HG03045 (cell line): ENCODE results near the gene KRT1.
"Not testable (repeated sequence)": the region's sequence is repeated elsewhere in the genome, so short reads cannot be mapped to it uniquely, and the experiment has no call there.

Source experiments
- ATAC-seq: cut with Tn5 transposase; IDR thresholded peaks from one replicate; pipeline ENCODE4 v1.9.1; 2021; ENCODE audit warnings: mild to moderate bottlenecking, moderate library complexity; ENCODE audit not compliant: unreplicated experiment

Gene KRT1

GRCh38 chr12:52680363-52680762, at the start of gene KRT1:
TSS of gene KRT1 (minus strand) at chr12:52680407. CDS start at chr12:52680348, 59 bp downstream.
- ATAC-seq: no peak

- ATAC-seq: no peak
Observed at GRCh38 chr12:52729147-52729546, 48.9 kb upstream of the KRT1 start.

DNA sequence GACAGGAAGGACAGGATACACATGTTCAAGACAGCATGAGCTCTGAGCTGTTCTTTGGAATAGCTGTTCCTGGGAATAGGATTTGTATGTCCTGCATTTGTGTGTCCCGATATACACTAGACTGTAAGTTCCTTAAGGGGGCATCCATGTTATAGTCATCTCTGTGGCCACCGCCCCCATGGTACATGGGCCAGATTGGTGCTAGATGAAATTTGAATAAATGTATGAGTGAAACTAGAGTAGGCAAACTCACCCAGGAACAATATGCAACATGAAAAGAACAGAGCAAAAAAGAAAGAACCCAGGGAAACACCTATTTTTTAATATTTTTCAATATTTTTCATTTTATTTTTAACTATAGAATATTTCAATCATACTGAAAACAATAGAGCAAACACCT, 48.2 kb upstream of the KRT1 start:
- no peak for ATAC-seq

- no peak for ATAC-seq
Observed at GRCh38 chr12:52727037-52727436, 46.8 kb upstream of the KRT1 start.

DNA sequence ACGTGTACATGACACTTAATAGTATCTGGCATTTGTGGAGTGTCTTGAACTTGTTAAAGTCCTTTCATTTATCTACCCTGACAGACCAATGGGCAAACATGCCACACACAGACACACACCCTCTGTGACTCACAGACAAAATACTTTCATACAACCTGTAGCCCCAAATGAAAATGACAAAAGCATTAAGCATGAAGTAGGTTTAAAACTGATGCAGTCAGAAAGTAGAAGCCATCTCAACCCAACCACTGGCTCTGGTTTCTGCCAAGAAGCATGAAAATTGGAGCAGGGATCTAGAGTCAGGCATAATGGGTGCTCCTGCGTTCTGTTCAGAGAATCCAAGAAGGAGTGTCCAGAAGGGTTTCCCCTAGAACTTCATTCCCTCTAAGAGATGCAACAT, 46.2 kb upstream of the KRT1 start:
- ATAC-seq: no peak

DNA sequence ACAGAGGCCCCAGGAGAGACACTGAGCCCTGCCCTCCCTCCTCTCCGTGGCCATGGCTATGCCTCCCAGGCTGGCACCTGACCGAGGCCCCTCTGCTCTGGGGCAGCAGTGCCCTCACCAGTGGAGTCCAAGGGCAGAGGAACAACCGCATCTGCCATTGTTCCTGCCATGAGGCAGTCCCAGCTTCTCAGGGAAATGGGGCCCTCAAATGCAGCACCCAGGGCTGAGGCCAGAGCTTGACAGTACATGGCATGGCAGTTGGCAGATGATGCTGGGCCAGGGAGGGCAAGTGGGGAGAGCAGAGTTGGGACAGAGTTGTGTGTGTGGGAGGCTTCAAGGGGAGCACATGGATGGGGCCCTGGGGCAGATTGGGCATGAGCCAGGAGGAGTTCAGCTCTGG, 44.2 kb upstream of the KRT1 start:
- no peak for ATAC-seq

- no peak for ATAC-seq
Observed at GRCh38 chr12:52722680-52723079, 42.5 kb upstream of the KRT1 start.

DNA sequence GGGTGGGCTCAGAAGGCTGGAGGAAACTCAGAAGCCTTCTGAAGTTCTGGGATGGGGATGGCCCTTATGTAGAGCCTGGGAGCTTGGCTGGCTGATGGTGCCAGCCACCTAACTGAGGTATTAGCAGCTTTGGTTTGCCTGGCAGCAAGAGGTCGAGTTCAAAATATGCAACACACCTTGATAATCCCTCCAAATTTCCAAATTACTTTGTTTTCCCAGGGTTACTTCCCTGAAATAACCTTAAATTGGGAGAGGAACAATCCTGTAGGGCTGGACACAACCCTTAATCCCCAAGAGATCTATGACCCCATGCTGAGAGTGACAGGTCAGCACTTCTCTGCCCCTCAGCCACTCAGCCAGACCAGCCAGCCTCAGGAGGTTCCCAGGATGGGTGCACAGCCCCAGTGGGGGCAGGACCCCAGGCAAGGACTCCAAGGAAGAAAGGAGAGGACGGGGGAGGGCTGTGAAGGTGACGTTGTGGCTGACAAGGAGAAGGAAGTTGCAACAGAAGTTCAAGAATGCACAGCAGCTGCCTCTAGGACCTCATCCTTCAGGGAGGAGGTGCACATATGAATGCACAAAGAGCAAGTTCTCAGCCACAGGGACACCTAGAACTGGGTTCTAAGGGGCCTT, 41.7 kb upstream of the KRT1 start:
- ATAC-seq: no peak

- ATAC-seq: no peak
Observed at GRCh38 chr12:52720365-52720886, 40.2 kb upstream of the KRT1 start.

DNA sequence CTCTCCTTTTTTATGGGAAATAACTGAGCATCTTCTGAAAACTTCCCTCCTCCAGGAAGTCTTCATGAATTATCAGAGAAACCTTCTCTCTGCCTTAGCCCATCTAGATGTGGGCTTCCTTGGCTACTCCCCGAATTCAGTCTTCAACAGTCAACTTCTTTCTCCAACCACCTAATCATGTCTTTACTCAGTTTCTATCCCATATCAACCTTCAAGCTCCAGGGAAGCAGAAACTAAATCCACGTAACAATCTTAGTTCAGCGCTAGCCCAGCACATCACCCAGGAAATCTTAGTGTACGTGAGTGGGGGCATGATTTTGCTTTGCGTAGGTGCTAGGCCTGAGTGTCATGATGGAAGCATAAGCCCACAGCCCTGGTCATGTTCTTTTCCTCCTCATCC, 35.9 kb upstream of the KRT1 start:
- no peak for ATAC-seq

DNA sequence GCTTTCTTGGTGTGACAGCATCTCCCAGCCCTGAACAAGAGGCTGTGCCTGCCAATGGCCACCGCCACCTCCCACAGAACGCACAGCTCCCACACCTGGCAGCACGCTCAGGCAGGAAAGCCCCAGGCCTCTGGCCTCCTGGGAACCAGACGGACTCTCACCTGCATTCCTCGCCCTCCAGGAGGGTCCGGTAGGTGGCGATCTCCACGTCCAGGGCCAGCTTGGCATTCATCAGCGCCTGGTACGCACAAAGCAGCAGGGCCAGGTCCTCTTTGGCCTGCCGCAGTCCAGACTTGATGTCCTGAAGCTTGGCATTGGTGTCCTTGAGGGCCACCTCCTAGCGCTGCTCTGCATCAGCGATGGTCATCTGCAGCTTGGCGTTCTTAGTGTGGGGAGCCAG, 35.2 kb upstream of the KRT1 start:
- ATAC-seq: no peak

GRCh38 chr12:52714887-52715281, 34.7 kb upstream of the KRT1 start:
- ATAC-seq: no peak

DNA sequence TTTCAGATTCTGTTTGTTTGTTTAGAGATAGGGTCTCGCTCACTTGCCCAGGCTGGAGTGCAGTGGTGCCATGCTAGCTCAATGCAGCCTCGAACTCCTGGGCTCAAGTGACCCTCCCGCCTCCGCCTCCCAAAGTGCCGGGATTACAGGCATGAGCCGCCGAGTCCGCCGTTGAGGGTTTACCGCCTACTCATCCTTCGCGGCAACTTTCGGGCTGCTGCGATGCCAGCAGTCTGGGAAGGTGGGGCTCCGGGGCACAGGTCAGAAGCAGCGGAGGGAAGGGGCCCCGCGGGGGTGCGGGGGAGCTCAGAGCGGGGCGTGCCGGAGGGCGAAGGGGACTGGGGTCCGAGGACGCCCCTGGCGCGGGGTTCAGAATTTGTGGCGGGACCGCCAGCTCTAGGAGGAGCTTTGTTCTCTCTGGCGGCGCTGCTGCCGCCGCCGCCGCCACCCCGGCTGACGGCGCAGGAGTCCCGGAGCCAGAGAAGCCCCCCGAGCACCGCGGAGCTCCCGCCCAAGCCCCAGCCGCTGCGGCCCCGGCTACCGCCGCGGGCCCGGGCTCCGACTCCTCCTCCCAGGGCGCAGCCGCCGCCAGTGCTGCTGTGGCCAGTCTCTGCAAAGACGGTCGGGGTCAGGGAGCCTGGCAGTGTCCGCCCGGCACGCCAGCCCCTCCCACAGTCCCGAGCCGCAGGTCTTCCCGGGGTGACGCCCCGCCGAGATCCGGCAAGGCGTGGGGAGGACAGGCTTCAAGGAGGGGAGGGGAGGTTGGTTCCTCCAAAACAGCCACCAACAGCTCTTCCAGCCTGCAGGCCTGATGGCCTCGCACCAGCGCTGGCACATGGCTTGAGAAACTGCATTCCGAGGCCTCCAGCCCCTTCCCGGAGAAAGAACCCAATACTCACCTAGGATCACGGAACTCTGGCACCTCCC, 34.0 kb upstream of the KRT1 start:
- no peak for ATAC-seq

- not testable (repeated sequence) for ATAC-seq
Observed at GRCh38 chr12:52712122-52712521, 31.9 kb upstream of the KRT1 start.

GRCh38 chr12:52710730-52711129, 30.5 kb upstream of the KRT1 start:
- no peak for ATAC-seq

DNA sequence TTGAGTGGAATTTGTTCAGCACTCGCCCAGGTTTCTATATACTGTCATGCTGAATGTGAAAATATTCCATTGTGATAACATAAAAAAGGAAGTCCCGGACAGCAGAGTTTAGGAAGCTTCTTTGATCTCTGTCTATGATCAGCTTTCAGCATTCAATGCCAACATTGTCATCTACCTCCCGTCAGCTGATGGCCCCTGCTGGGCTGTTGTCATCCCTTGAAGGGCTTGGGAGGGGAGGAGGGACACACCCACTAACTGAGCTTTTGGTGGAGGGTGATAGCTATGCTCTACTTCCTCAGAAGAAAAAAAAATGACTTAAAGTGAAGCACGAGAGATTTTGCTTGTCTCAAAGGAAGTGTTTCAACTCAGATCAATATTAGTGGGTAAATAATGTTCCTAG, 27.8 kb upstream of the KRT1 start:
- ATAC-seq: no peak

- no peak for ATAC-seq
Observed at GRCh38 chr12:52704464-52704863, 24.3 kb upstream of the KRT1 start.

DNA sequence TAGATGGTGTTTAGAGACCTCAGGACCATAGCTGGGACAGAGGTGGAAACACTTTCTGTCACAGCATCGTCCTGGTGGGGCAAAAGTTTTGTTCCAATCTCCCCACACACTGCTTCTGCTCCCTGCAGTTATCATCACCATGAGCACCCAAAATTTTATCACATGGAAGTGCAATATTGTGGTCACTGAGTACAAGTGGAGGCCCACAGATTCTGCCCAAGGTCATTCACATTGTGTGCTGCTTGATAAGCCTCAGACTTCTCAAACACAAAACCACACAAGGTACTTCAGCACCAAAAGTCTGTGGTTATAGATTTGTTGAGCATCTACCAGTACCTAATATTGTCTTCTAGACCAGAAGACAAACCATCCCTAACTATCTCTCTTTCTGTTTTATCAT, 23.7 kb upstream of the KRT1 start:
- ATAC-seq: no peak

- no peak for ATAC-seq
Observed at GRCh38 chr12:52703424-52703823, 23.2 kb upstream of the KRT1 start, which contains the start of gene KRT77. TSS of gene KRT77 (minus strand) at chr12:52703524. CDS start at chr12:52703434, 90 bp downstream.

- no peak for ATAC-seq
Observed at GRCh38 chr12:52702338-52702737, 22.1 kb upstream of the KRT1 start.

- no peak for ATAC-seq
Observed at GRCh38 chr12:52701281-52701680, 21.1 kb upstream of the KRT1 start.

GRCh38 chr12:52699960-52700359, 19.8 kb upstream of the KRT1 start:
- no peak for ATAC-seq
